Gastrocnemius medialis (tissue), 4 donors: ENCODE data around the gene CNTN4. TPM values are rescaled to one million over a fixed set of nuclear protein-coding genes. Genes with fewer than 3 reads are reported as not detected.

Experiments used
- ATAC-seq, 2 donors: fragments of 150-250 bp; one replicate each; pipeline ENCODE4 v1.9.1; 2016
- DNase-seq, 2 donors: peaks; one replicate each; pipeline ENCODE4 v3.0.0-alpha.2; 2019
- H3K27ac ChIP-seq, 4 donors: fragments of 200-600 bp; sonication (generic); 1 replicate in 1 of 4; 2 replicates in 3 of 4; pipeline ENCODE4 v1.5.1; 2016 to 2018; ENCODE audit warnings: mild to moderate bottlenecking in 2 of 4, moderate library complexity in 1 of 4
- H3K27me3 ChIP-seq, 3 donors: fragments of 200-600 bp; sonication (generic) in 2 of 3; 1 replicate in 1 of 3; 2 replicates in 2 of 3; pipeline versions ENCODE4 v1.5.1 to v1.6.0; 2016 to 2019; ENCODE audit warnings: mild to moderate bottlenecking in 1 of 3, moderate library complexity in 1 of 3
- H3K36me3 ChIP-seq, 2 donors: fragments of 200-600 bp; sonication (generic) in 1 of 2; one replicate each; pipeline ENCODE4 v1.5.1; 2017 to 2018
- H3K4me1 ChIP-seq, 2 donors: fragments of 200-600 bp; sonication (generic) in 1 of 2; one replicate each; pipeline ENCODE4 v1.5.1; 2016 to 2017; ENCODE audit warnings: mild to moderate bottlenecking in 2 of 2
- H3K4me3 ChIP-seq, 4 donors: fragments of 200-600 bp; sonication (generic) in 3 of 4; 1 replicate in 1 of 4; 2 replicates in 3 of 4; pipeline ENCODE4 v1.5.1; 2016 to 2019; ENCODE audit warnings: mild to moderate bottlenecking in 2 of 4
- H3K9me3 ChIP-seq, 3 donors: fragments of 200-600 bp; sonication (generic) in 2 of 3; 1 replicate in 1 of 3; 2 replicates in 2 of 3; pipeline ENCODE4 v1.5.1; 2016 to 2019
- POLR2A ChIP-seq, 2 donors: fragments of 450-650 bp; IDR thresholded peaks; one replicate each; pipeline ENCODE4 v1.6.1; 2017; ENCODE audit warnings: antibody characterized with exemption in 2 of 2, mild to moderate bottlenecking in 2 of 2, moderate library complexity in 2 of 2
- in situ Hi-C, 4 donors: fragments of 200-750 bp; cut with MboI; loops; one replicate each; pipeline versions ENCODE4 v1.15.0 to v1.8.0; 2017; ENCODE audit warnings: low sequenced_read_pairs in 4 of 4
- intact Hi-C: fragments of 100-400 bp; cut with DNase I; formaldehyde crosslinking; loops from one replicate; pipeline ENCODE4 v1.15.1; 2023; ENCODE audit warnings: low total_unique reads
- total RNA-seq, 4 donors: library from RNA; depleted of rRNA; stranded (reverse); fragments of >200 nt; gene quantifications; one replicate each; pipeline versions ENCODE4 v1.1.0 to v1.2.3, GENCODE V29; 2016
- TF ChIP-seq, protein P1 (sequence below), 5 experiments: fragments of 450-650 bp in 3 of 5; fragments of 200-600 bp in 2 of 5; sonication (generic) in 2 of 5; IDR thresholded peaks in 4 of 5; conservative IDR thresholded peaks in 1 of 5; 1 replicate in 4 of 5; 2 replicates in 1 of 5; pipeline ENCODE4 v1.5.1; 2016 to 2019; ENCODE audit warnings: antibody characterized with exemption in 5 of 5, mild to moderate bottlenecking in 3 of 5, moderate library complexity in 3 of 5

Gene CNTN4
- total RNA-seq, 4 donors from 2014 or later = 0.51 to 1.9 (median 1.4) TPM

DNA sequence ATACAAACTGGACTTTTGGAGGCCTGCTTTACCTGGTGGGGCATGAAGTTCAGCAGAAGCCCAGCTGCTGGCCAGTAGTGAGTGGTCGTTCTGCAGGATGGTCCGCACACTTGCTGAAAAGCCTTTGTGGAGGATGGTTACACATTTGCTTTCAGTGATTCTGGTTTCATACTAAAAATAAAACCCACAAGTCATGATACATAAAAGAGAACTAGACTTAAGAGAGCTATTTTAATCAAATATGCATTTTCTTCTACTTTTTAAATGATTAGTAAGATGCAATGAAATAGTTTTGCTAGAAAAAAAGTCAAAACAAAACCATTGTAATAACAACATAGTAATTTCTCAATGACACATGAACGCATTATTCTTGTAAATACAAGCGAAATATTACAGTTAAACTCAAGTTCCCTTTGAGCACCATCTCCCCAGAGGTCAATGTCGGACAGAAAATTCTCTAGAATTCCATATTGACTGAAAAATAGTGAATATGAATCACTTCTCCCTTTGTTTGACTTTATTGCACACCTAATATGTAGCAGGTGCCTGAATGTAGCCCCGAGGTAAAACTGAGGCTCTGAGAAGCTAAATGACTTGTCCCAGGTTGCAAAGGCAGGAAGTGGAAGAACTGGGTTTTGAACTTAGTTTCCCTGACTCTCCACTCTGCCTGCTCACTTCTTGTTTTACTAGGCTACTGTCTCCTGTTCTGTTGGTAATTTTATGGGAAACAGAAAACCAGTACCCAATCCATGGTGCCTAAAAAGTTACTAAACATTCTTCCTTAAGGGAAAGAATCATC lies 1003.2 kb downstream of the CNTN4 start:
- no peaks in the 10 kb centered on the region for H3K4me1 ChIP-seq
- in situ Hi-C loops (no loop called here), intact Hi-C loops (no loop called here)
- no peaks in the 10 kb centered on the region for H3K36me3 ChIP-seq
- ATAC-seq (no peak), DNase-seq (no peak)
- TF ChIP-seq, protein P1, sequence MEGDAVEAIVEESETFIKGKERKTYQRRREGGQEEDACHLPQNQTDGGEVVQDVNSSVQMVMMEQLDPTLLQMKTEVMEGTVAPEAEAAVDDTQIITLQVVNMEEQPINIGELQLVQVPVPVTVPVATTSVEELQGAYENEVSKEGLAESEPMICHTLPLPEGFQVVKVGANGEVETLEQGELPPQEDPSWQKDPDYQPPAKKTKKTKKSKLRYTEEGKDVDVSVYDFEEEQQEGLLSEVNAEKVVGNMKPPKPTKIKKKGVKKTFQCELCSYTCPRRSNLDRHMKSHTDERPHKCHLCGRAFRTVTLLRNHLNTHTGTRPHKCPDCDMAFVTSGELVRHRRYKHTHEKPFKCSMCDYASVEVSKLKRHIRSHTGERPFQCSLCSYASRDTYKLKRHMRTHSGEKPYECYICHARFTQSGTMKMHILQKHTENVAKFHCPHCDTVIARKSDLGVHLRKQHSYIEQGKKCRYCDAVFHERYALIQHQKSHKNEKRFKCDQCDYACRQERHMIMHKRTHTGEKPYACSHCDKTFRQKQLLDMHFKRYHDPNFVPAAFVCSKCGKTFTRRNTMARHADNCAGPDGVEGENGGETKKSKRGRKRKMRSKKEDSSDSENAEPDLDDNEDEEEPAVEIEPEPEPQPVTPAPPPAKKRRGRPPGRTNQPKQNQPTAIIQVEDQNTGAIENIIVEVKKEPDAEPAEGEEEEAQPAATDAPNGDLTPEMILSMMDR (IDR thresholded peaks at IDR 0.05 in 4 of 5, conservative IDR thresholded peaks at IDR 0.05 in 1 of 5) = no peak
- no peak for TF ChIP-seq POLR2A (IDR thresholded peaks at IDR 0.05)
- H3K27me3 ChIP-seq = no peaks in the 10 kb centered on the region
- H3K9me3 ChIP-seq = no peaks in the 10 kb centered on the region
- no peak overlapping the region for H3K4me3 ChIP-seq
- no peak overlapping the region for H3K27ac ChIP-seq

DNA sequence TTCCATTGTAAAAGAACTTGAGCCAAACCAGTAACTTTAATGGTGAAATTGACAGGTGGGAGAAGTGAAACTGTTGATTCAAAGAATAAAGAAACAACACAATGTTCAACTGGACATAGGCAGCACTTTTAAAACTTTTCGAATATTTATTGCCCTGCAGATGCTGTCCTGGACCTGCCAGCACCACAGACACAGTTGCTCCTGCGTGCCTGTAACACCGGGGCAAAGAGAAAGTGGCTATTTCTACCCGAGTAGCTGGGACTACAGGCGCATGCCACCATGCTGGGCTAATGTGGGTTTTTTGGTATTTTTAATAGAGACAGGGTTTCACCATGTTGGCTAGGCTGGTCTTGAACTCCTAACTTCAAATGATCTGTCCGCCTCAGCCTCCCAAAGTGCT lies 1004.1 kb downstream of the CNTN4 start:
- TF ChIP-seq, protein P1 (IDR thresholded peaks at IDR 0.05 in 4 of 5, conservative IDR thresholded peaks at IDR 0.05 in 1 of 5) = no peak
- intact Hi-C loops = no loop called here
- no peak for ATAC-seq
- Histone ChIP-seq H3K4me3 (no peak overlapping the region), H3K4me1 (no peaks in the 10 kb centered on the region), H3K27ac (no peak overlapping the region), H3K9me3 (no peaks in the 10 kb centered on the region), H3K27me3 (no peaks in the 10 kb centered on the region), H3K36me3 (no peaks in the 10 kb centered on the region)
- in situ Hi-C loops = no loop called here
- DNase-seq = no peak

GRCh38 chr3:3105246-3105645 lies 1006.6 kb downstream of the CNTN4 start:
- intact Hi-C loops = no loop called here
- Histone ChIP-seq H3K27ac (no peak overlapping the region), H3K36me3 (no peaks in the 10 kb centered on the region), H3K9me3 (no peaks in the 10 kb centered on the region), H3K4me3 (no peak overlapping the region), H3K4me1 (no peaks in the 10 kb centered on the region), H3K27me3 (no peaks in the 10 kb centered on the region)
- in situ Hi-C loops = no loop called here
- DNase-seq = no peak
- ATAC-seq = no peak
- TF ChIP-seq POLR2A (IDR thresholded peaks at IDR 0.05) = no peak
- TF ChIP-seq, protein P1 (IDR thresholded peaks at IDR 0.05 in 4 of 5, conservative IDR thresholded peaks at IDR 0.05 in 1 of 5) = no peak

GRCh38 chr3:3105815-3106214 lies 1007.1 kb downstream of the CNTN4 start:
- H3K4me1 ChIP-seq = no peaks in the 10 kb centered on the region
- in situ Hi-C loops (no loop called here), intact Hi-C loops (no loop called here)
- DNase-seq = no peak
- no peak overlapping the region for H3K4me3 ChIP-seq
- no peaks in the 10 kb centered on the region for H3K9me3 ChIP-seq
- ATAC-seq = no peak
- no peaks in the 10 kb centered on the region for H3K36me3 ChIP-seq
- no peak overlapping the region for H3K27ac ChIP-seq
- TF ChIP-seq, protein P1 (IDR thresholded peaks at IDR 0.05 in 4 of 5, conservative IDR thresholded peaks at IDR 0.05 in 1 of 5) = no peak
- no peak for TF ChIP-seq POLR2A (IDR thresholded peaks at IDR 0.05)
- H3K27me3 ChIP-seq = no peaks in the 10 kb centered on the region

DNA sequence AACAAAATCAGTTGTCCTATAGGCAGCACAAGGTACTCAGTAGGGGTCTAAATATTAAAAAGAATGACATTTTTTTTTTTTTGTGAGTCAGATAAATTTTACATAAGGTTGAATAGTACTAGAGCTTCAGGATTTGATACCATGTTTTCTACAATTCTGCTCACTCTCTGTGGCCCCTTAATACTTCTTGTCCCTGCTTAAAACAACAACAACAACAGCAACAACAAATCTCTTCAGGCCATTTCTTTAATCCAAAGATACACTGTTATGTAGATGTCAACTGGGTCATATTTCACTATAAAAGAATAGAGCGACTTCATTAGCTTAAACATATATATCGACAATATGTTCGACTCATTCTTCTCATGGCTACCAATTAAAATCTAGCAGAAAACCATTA lies 1008.5 kb downstream of the CNTN4 start:
- no peak overlapping the region for H3K27ac ChIP-seq
- TF ChIP-seq, protein P1 (IDR thresholded peaks at IDR 0.05 in 4 of 5, conservative IDR thresholded peaks at IDR 0.05 in 1 of 5) = no peak
- no peak for TF ChIP-seq POLR2A (IDR thresholded peaks at IDR 0.05)
- H3K27me3 ChIP-seq = no peaks in the 10 kb centered on the region
- DNase-seq (no peak), ATAC-seq (no peak)
- H3K36me3 ChIP-seq = no peaks in the 10 kb centered on the region
- H3K4me1 ChIP-seq = no peaks in the 10 kb centered on the region
- no peaks in the 10 kb centered on the region for H3K9me3 ChIP-seq
- in situ Hi-C loops = no loop called here
- intact Hi-C loops = no loop called here
- H3K4me3 ChIP-seq = no peak overlapping the region
